ENCODE data around the gene C19orf81. TPM values are rescaled to one million over a fixed set of nuclear protein-coding genes. Genes with fewer than 3 reads are reported as not detected.

The C19orf81 gene
- total and polyA plus RNA-seq, 7 donors = 0.50 to 1.8 (median 1.0) TPM; not detected in 3

DNA sequence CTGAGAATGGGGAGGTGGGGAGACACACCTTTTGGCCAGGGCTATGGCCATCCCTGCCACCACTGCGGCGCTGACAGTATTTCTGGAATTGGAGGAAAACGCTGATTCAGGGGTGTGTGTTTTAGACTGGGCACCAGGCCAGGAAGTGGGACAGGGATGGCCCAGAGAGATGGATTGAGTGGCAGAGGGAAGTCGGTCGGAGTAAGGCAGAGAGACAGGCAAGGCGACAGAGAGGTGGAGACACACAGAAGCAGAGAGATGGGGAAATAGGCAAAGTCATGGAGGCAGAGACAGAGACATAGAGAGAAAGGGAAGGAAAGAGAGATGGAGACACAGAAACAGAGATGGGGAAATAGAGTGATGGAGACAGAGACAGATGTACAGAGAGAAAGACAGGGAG lies 4.1 kb upstream of the C19orf81 start:
- ATAC-seq = no peak
- intact Hi-C loops (cut with DNase I) = no loop called here

GRCh38 chr19:50646074-50646807 lies 3.0 kb upstream of the C19orf81 start:
- DNase-seq = no peak
- Histone ChIP-seq H3K4me1 (no peaks in the 10 kb centered on the region), H3K27ac (no peak overlapping the region), H3K4me3 (no peak overlapping the region), H3K27me3 (ENCODE audit: insufficient read depth in 3 of 3, low read length in 2 of 3) (peaks cover 0 to 37% (median 2%) of the 10 kb centered on the region in 3 donors), H3K36me3 (ENCODE audit: insufficient read depth in 1 of 2, low read depth in 1 of 2) (no peaks in the 10 kb centered on the region), H3K9me3 (no peaks in the 10 kb centered on the region)
- TF ChIP-seq, protein P1, sequence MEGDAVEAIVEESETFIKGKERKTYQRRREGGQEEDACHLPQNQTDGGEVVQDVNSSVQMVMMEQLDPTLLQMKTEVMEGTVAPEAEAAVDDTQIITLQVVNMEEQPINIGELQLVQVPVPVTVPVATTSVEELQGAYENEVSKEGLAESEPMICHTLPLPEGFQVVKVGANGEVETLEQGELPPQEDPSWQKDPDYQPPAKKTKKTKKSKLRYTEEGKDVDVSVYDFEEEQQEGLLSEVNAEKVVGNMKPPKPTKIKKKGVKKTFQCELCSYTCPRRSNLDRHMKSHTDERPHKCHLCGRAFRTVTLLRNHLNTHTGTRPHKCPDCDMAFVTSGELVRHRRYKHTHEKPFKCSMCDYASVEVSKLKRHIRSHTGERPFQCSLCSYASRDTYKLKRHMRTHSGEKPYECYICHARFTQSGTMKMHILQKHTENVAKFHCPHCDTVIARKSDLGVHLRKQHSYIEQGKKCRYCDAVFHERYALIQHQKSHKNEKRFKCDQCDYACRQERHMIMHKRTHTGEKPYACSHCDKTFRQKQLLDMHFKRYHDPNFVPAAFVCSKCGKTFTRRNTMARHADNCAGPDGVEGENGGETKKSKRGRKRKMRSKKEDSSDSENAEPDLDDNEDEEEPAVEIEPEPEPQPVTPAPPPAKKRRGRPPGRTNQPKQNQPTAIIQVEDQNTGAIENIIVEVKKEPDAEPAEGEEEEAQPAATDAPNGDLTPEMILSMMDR (IDR thresholded peaks at IDR 0.05) = no peak
- intact Hi-C loops (cut with DNase I) = no loop called here
- no peak for ATAC-seq
- WGBS, 3 donors = 35 to 53% (median 42%) methylated on average over 6 of the region's 6 CpGs

More for the DNA sequence above, 4.1 kb upstream of the C19orf81 start:
- H3K36me3 ChIP-seq (ENCODE audit: insufficient read depth in 1 of 2, low read depth in 1 of 2) = no peaks in the 10 kb centered on the region
- no peak for DNase-seq
- TF ChIP-seq, protein P1 (IDR thresholded peaks at IDR 0.05) = no peak
- H3K4me3 ChIP-seq = no peak overlapping the region
- no peaks in the 10 kb centered on the region for H3K4me1 ChIP-seq
- no peaks in the 10 kb centered on the region for H3K9me3 ChIP-seq
- 70 to 78% (median 76%) methylated on average over 6 of the region's 6 CpGs for WGBS, 3 donors
- H3K27me3 ChIP-seq (ENCODE audit: insufficient read depth in 3 of 3, low read length in 2 of 3) = peaks cover 0 to 43% (median 3%) of the 10 kb centered on the region in 3 donors
- no peak overlapping the region for H3K27ac ChIP-seq

- no peaks in the 10 kb centered on the region for H3K4me1 ChIP-seq
- intact Hi-C loops (cut with DNase I) = no loop called here
- H3K36me3 ChIP-seq (ENCODE audit: insufficient read depth in 1 of 2, low read depth in 1 of 2) = no peaks in the 10 kb centered on the region
- H3K4me3 ChIP-seq = no peak overlapping the region
- no peak overlapping the region for H3K27ac ChIP-seq
- H3K9me3 ChIP-seq = no peaks in the 10 kb centered on the region
- TF ChIP-seq, protein P1 (IDR thresholded peaks at IDR 0.05) = no peak
- no peak for DNase-seq
- 62 to 68% (median 66%) methylated on average over 10 of the region's 10 CpGs for WGBS, 3 donors
- no peak for ATAC-seq
- peaks cover 0 to 48% (median 2%) of the 10 kb centered on the region in 3 donors for H3K27me3 ChIP-seq (ENCODE audit: insufficient read depth in 3 of 3, low read length in 2 of 3)
Observed at GRCh38 chr19:50647879-50648615, 1.2 kb upstream of the C19orf81 start.

GRCh38 chr19:50648659-50649058 lies 586 bp upstream of the C19orf81 start:
- TF ChIP-seq, protein P1 (IDR thresholded peaks at IDR 0.05) = no peak
- intact Hi-C loops (cut with DNase I) = no loop called here
- 39 to 46% (median 42%) methylated on average over 5 of the region's 5 CpGs for WGBS, 3 donors
- ATAC-seq (no peak), DNase-seq (no peak)
- H3K4me1 ChIP-seq = no peaks in the 10 kb centered on the region
- H3K27me3 ChIP-seq (ENCODE audit: insufficient read depth in 3 of 3, low read length in 2 of 3) = peaks cover 0 to 51% (median 2%) of the 10 kb centered on the region in 3 donors
- no peak overlapping the region for H3K27ac ChIP-seq
- no peaks in the 10 kb centered on the region for H3K9me3 ChIP-seq
- no peaks in the 10 kb centered on the region for H3K36me3 ChIP-seq (ENCODE audit: insufficient read depth in 1 of 2, low read depth in 1 of 2)
- no peak overlapping the region for H3K4me3 ChIP-seq
